Ovary (tissue), 3 donors: ENCODE results near the gene INPP4A.

Experiments
- EP300 ChIP-seq: sonication (generic); formaldehyde crosslinking; IDR thresholded peaks from one replicate; pipeline ENCODE4 v1.6.1; 2017; ENCODE audit warnings: antibody characterized with exemption
- POLR2A ChIP-seq: fragments of 450-650 bp; IDR thresholded peaks from one replicate; pipeline ENCODE4 v1.6.1; 2017; ENCODE audit warnings: antibody characterized with exemption, mild to moderate bottlenecking, moderate library complexity
- TF ChIP-seq, protein P1 (sequence below), 3 donors: fragments of 450-650 bp in 2 of 3; fragments of 200-600 bp in 1 of 3; IDR thresholded peaks; one replicate each; pipeline versions ENCODE4 v1.5.1 to v1.8.0; 2016 to 2022; ENCODE audit warnings: antibody characterized with exemption in 3 of 3, mild to moderate bottlenecking in 1 of 3
- donor health status: DM: no; HTN: no; CAD: no.

DNA sequence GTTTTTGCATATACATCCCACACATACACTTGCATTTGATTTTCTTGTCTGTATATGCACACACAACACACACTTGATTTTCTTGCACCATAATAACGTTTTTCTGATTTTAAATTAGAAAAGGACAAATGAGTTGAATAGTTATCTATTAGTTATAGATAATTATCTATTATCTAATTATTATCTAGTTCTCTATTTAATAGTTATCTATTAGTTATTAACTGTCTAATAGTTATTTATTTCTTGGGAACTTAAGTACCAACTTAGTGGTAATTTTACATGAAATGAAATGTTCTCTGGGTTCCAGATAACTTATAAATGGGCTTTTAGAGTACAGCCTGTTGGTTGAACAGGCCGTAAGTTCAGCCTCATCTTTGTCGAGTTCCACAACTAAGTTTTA lies 23.0 kb downstream of the INPP4A start:
- TF ChIP-seq, protein P1, sequence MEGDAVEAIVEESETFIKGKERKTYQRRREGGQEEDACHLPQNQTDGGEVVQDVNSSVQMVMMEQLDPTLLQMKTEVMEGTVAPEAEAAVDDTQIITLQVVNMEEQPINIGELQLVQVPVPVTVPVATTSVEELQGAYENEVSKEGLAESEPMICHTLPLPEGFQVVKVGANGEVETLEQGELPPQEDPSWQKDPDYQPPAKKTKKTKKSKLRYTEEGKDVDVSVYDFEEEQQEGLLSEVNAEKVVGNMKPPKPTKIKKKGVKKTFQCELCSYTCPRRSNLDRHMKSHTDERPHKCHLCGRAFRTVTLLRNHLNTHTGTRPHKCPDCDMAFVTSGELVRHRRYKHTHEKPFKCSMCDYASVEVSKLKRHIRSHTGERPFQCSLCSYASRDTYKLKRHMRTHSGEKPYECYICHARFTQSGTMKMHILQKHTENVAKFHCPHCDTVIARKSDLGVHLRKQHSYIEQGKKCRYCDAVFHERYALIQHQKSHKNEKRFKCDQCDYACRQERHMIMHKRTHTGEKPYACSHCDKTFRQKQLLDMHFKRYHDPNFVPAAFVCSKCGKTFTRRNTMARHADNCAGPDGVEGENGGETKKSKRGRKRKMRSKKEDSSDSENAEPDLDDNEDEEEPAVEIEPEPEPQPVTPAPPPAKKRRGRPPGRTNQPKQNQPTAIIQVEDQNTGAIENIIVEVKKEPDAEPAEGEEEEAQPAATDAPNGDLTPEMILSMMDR (IDR thresholded peaks at IDR 0.05), result no peak
- TF ChIP-seq POLR2A (no peak), EP300 (no peak)
